ENCODE results near the gene DDX42. TPM values are rescaled to one million over a fixed set of nuclear protein-coding genes. Genes with fewer than 3 reads are reported as not detected.

Gene DDX42
- total and polyA plus RNA-seq, 2 of the 13 experiments (the other 11 are each of a cell fraction or from before 2014, with no cell fraction given) = 87.2 to 92.9 TPM

GRCh38 chr17:63800783-63801182, 26.8 kb downstream of the DDX42 start:
- no peak overlapping the region for H3K4me2 ChIP-seq (ENCODE audit: low read depth, low read length)
- H3K27me3 ChIP-seq (ENCODE audit: control insufficient read depth in 1 of 2, insufficient read depth in 2 of 2, low read length in 2 of 2) = no peaks in the 10 kb centered on the region
- no peak overlapping the region for H3K27ac ChIP-seq (ENCODE audit: extremely low read length, insufficient read depth, low read length)
- H3K9ac ChIP-seq (ENCODE audit: insufficient read depth, low read depth, low read length) = no peak overlapping the region
- no peak for ATAC-seq
- FAIRE-seq = no peak
- H2AFZ ChIP-seq (ENCODE audit: low read length) = no peak overlapping the region
- DNase-seq (ENCODE audit: low spot score) = no peak
- POLR2A ChIA-PET = interaction anchor here (1.8 kb wide), 1 partner anchor 27 kb away, joined by 4 read pairs; the partner anchor contains the start of genes CCDC47 and DDX42
- peaks cover 47 to 99% of the 10 kb centered on the region in 2 experiments for H3K36me3 ChIP-seq (replicated peaks in 1 of 2; ENCODE audit: control insufficient read depth in 1 of 2, insufficient read depth in 2 of 2, low read length in 2 of 2)
- H3K79me2 ChIP-seq (ENCODE audit: insufficient read depth, low read length) = no peaks in the 10 kb centered on the region
- TF ChIP-seq ZNF30 (CRISPR knock-in tag; IDR thresholded peaks at IDR 0.05) = no peak
- no peak for TF ChIP-seq ZNF550 (CRISPR knock-in tag; IDR thresholded peaks at IDR 0.05; ENCODE audit: borderline replicate concordance)
- TF ChIP-seq ZNF460 (CRISPR knock-in tag; IDR thresholded peaks at IDR 0.05; ENCODE audit: borderline replicate concordance) = no peak
- TF ChIP-seq MED8 (CRISPR knock-in tag; IDR thresholded peaks at IDR 0.05; ENCODE audit: insufficient replicate concordance) = no peak
- TF ChIP-seq ZXDC (CRISPR knock-in tag; IDR thresholded peaks at IDR 0.05) = no peak
- no peak for TF ChIP-seq ZBTB40 (IDR thresholded peaks at IDR 0.05)
- TF ChIP-seq ZBTB40 (CRISPR knock-in tag; IDR thresholded peaks at IDR 0.05) = no peak
- no peak for TF ChIP-seq ZNF773 (CRISPR knock-in tag; IDR thresholded peaks at IDR 0.05; ENCODE audit: borderline replicate concordance)
- H3K4me1 ChIP-seq (ENCODE audit: insufficient read depth, low read length) = no peaks in the 10 kb centered on the region
- no peaks in the 10 kb centered on the region; the same call in 1 of the 2 replicates for H4K20me1 ChIP-seq (ENCODE audit: insufficient read depth, low read length)
- no peak overlapping the region for H3K4me3 ChIP-seq (replicated peaks in 1 of 3; ENCODE audit: insufficient read depth in 1 of 3, low read depth in 2 of 3, low read length in 3 of 3)
- in situ Hi-C loops (cut with HindIII; ENCODE audit: extremely low pct_ligation_motif_present, low pct_unique_long_range_greater_than_20kb) (no loop called here), intact Hi-C loops (cut with micrococcal nuclease; ENCODE audit: unreplicated experiment) (no loop called here)
- CTCF ChIA-PET (ENCODE audit: low intra/inter-chr PET ratio, low total read pairs) = no interaction called here
- BruUV-seq (replicated peaks) = no TSS peak
- H3K9me3 ChIP-seq (ENCODE audit: low read length) = no peaks in the 10 kb centered on the region
- 96% methylated on average over 1 of the region's 1 CpG for WGBS (ENCODE audit: low lambda C conversion rate)
